Activated T-helper 1 cell treated with anti-CD3 and anti-CD28 coated beads, Interleukin-12 subunit alpha, Interleukin-12 subunit beta, Interleukin-2, Interleukin-4 antibody, amounts not matched to agents 30 ng/mL and 10 ng/mL and 1 ng/mL, durations not matched to agents 14 hours and 24 hours and 36 hours (primary cell): ENCODE data around the gene C13orf42. TPM values are rescaled to one million over a fixed set of nuclear protein-coding genes. Genes with fewer than 3 reads are reported as not detected.
"Not testable (repeated sequence)": the region's sequence is repeated elsewhere in the genome, so short reads cannot be mapped to it uniquely, and the experiment has no call there.

ENCODE experiments used
- DNase-seq: peaks from one replicate; pipeline ENCODE4 v3.0.0; 2021; ENCODE audit warnings: low spot score
- H3K27ac Mint-ChIP-seq: one replicate; pipeline ENCODE4 v1.8.0; 2021; ENCODE audit warnings: mild to moderate bottlenecking, mixed read lengths
- H3K27me3 Mint-ChIP-seq: one replicate; pipeline ENCODE4 v1.8.0; 2022; ENCODE audit warnings: mild to moderate bottlenecking, moderate library complexity, mixed read lengths; ENCODE audit not compliant: insufficient read depth
- H3K36me3 Mint-ChIP-seq: one replicate; pipeline ENCODE4 v1.8.0; 2021; ENCODE audit warnings: low read depth, mixed read lengths
- H3K4me1 Mint-ChIP-seq: one replicate; pipeline ENCODE4 v1.8.0; 2021; ENCODE audit warnings: low read depth, mixed read lengths
- H3K4me3 Mint-ChIP-seq: one replicate; pipeline ENCODE4 v1.8.0; 2021; ENCODE audit warnings: mild to moderate bottlenecking, moderate library complexity, mixed read lengths
- H3K9me3 Mint-ChIP-seq: one replicate; pipeline ENCODE4 v1.8.0; 2021; ENCODE audit warnings: mixed read lengths
- intact Hi-C: fragments of 100-400 bp; cut with micrococcal nuclease; formaldehyde crosslinking; loops from one replicate; pipeline ENCODE4 v1.15.1; 2024
- total RNA-seq: library from RNA; stranded (reverse); gene quantifications from 2 replicates; pipeline ENCODE4 v1.2.3, GENCODE V29; 2022

Gene C13orf42
- total RNA-seq, 1 donor from 2014 or later = not detected

- Mint-ChIP-seq H3K9me3 (peaks cover under 1% of the 10 kb centered on the region), H3K27ac (no peak overlapping the region), H3K27me3 (no peaks in the 10 kb centered on the region), H3K36me3 (no peaks in the 10 kb centered on the region), H3K4me1 (no peaks in the 10 kb centered on the region), H3K4me3 (no peak overlapping the region)
- DNase-seq = no peak
- intact Hi-C loops = no loop called here
These were observed 1.7 kb upstream of the C13orf42 start for GRCh38 chr13:51112771-51113170.

GRCh38 chr13:51111997-51112396 lies 923 bp upstream of the C13orf42 start:
- Mint-ChIP-seq H3K4me3 (no peak overlapping the region), H3K36me3 (no peaks in the 10 kb centered on the region), H3K9me3 (no peaks in the 10 kb centered on the region), H3K27me3 (no peaks in the 10 kb centered on the region), H3K4me1 (no peaks in the 10 kb centered on the region), H3K27ac (no peak overlapping the region)
- DNase-seq = no peak
- intact Hi-C loops = no loop called here

- Mint-ChIP-seq H3K36me3 (no peaks in the 10 kb centered on the region), H3K4me3 (no peak overlapping the region), H3K9me3 (no peaks in the 10 kb centered on the region), H3K27ac (no peak overlapping the region), H3K4me1 (no peaks in the 10 kb centered on the region), H3K27me3 (peaks cover 12% of the 10 kb centered on the region)
- DNase-seq = no peak
- intact Hi-C loops = no loop called here
These were observed 3.1 kb downstream of the C13orf42 start for GRCh38 chr13:51107996-51108395.

- H3K36me3 Mint-ChIP-seq = no peaks in the 10 kb centered on the region
- intact Hi-C loops = no loop called here
- no peaks in the 10 kb centered on the region for H3K9me3 Mint-ChIP-seq
- H3K27me3 Mint-ChIP-seq = peaks cover 19% of the 10 kb centered on the region
- DNase-seq = no peak
- no peaks in the 10 kb centered on the region for H3K4me1 Mint-ChIP-seq
- no peak overlapping the region for H3K4me3 Mint-ChIP-seq
- H3K27ac Mint-ChIP-seq = no peak overlapping the region
These were observed 6.0 kb downstream of the C13orf42 start for GRCh38 chr13:51105046-51105445.

- Mint-ChIP-seq H3K9me3 (no peaks in the 10 kb centered on the region), H3K27ac (no peak overlapping the region), H3K4me3 (no peak overlapping the region), H3K36me3 (no peaks in the 10 kb centered on the region), H3K4me1 (no peaks in the 10 kb centered on the region), H3K27me3 (peaks cover 24% of the 10 kb centered on the region)
- DNase-seq = no peak
- intact Hi-C loops = no loop called here
These were observed 9.3 kb downstream of the C13orf42 start for GRCh38 chr13:51101636-51102235.

GRCh38 chr13:51097353-51098043 lies 13.6 kb downstream of the C13orf42 start:
- no peak overlapping the region for H3K4me3 Mint-ChIP-seq
- intact Hi-C loops = no loop called here
- H3K27ac Mint-ChIP-seq = no peak overlapping the region
- H3K4me1 Mint-ChIP-seq = no peaks in the 10 kb centered on the region
- no peaks in the 10 kb centered on the region for H3K36me3 Mint-ChIP-seq
- H3K9me3 Mint-ChIP-seq = no peaks in the 10 kb centered on the region
- DNase-seq = no peak
- peaks cover 21% of the 10 kb centered on the region for H3K27me3 Mint-ChIP-seq

GRCh38 chr13:51096131-51096530 lies 14.9 kb downstream of the C13orf42 start:
- Mint-ChIP-seq H3K9me3 (no peaks in the 10 kb centered on the region), H3K4me1 (no peaks in the 10 kb centered on the region), H3K36me3 (no peaks in the 10 kb centered on the region), H3K4me3 (no peak overlapping the region), H3K27me3 (peaks cover 25% of the 10 kb centered on the region), H3K27ac (no peak overlapping the region)
- DNase-seq = no peak
- intact Hi-C loops = no loop called here

- Mint-ChIP-seq H3K36me3 (no peaks in the 10 kb centered on the region), H3K4me1 (no peaks in the 10 kb centered on the region), H3K27ac (no peak overlapping the region), H3K4me3 (no peak overlapping the region), H3K27me3 (peaks cover 31% of the 10 kb centered on the region), H3K9me3 (no peaks in the 10 kb centered on the region)
- no peak for DNase-seq
- intact Hi-C loops = no loop called here
These were observed 17.5 kb downstream of the C13orf42 start for GRCh38 chr13:51093574-51093973.

GRCh38 chr13:51091839-51092238 lies 19.2 kb downstream of the C13orf42 start:
- H3K36me3 Mint-ChIP-seq = no peaks in the 10 kb centered on the region
- H3K4me3 Mint-ChIP-seq = no peak overlapping the region
- H3K27me3 Mint-ChIP-seq = peaks cover 31% of the 10 kb centered on the region
- DNase-seq = no peak
- intact Hi-C loops = no loop called here
- H3K27ac Mint-ChIP-seq = no peak overlapping the region
- H3K4me1 Mint-ChIP-seq = no peaks in the 10 kb centered on the region
- no peaks in the 10 kb centered on the region for H3K9me3 Mint-ChIP-seq

- Mint-ChIP-seq H3K4me1 (no peaks in the 10 kb centered on the region), H3K36me3 (no peaks in the 10 kb centered on the region), H3K27me3 (peaks cover 6% of the 10 kb centered on the region), H3K27ac (no peak overlapping the region), H3K4me3 (no peak overlapping the region), H3K9me3 (no peaks in the 10 kb centered on the region)
- intact Hi-C loops = no loop called here
- DNase-seq = no peak
These were observed 27.4 kb downstream of the C13orf42 start for GRCh38 chr13:51083706-51084105.

GRCh38 chr13:51080478-51081065 lies 30.5 kb downstream of the C13orf42 start:
- H3K36me3 Mint-ChIP-seq, H3K9me3 Mint-ChIP-seq, DNase-seq, H3K27ac Mint-ChIP-seq, H3K27me3 Mint-ChIP-seq, intact Hi-C loops, H3K4me1 Mint-ChIP-seq: not testable (repeated sequence)
- H3K4me3 Mint-ChIP-seq = peak overlapping the region; percentile 22

- Mint-ChIP-seq H3K4me1 (peaks cover 18% of the 10 kb centered on the region), H3K4me3 (no peak overlapping the region), H3K36me3 (no peaks in the 10 kb centered on the region), H3K27me3 (peaks cover 11% of the 10 kb centered on the region), H3K9me3 (no peaks in the 10 kb centered on the region), H3K27ac (no peak overlapping the region)
- DNase-seq = no peak
- intact Hi-C loops = loop anchor here (5.0 to 10.0 kb wide), 3 partner anchors 539 to 1224 kb away; no protein-coding TSS in a partner anchor
These were observed 39.6 kb downstream of the C13orf42 start for GRCh38 chr13:51071493-51071892.

- no peak overlapping the region for H3K4me3 Mint-ChIP-seq
- H3K27me3 Mint-ChIP-seq = peaks cover 11% of the 10 kb centered on the region
- no peak overlapping the region for H3K27ac Mint-ChIP-seq
- H3K4me1 Mint-ChIP-seq = peaks cover 14% of the 10 kb centered on the region
- H3K9me3 Mint-ChIP-seq = no peaks in the 10 kb centered on the region
- peak; percentile 70 for DNase-seq
- H3K36me3 Mint-ChIP-seq = no peaks in the 10 kb centered on the region
- intact Hi-C loops = loop anchor here (1.0 to 10.0 kb wide), 6 partner anchors 158 to 1223 kb away; no protein-coding TSS in a partner anchor
These were observed 40.9 kb downstream of the C13orf42 start for GRCh38 chr13:51070005-51070649.
